Activated CD8-positive, alpha-beta memory T cell treated with anti-CD3 and anti-CD28 coated beads, Interleukin-2, amount 50 U/mL, for 1 hour (primary cell): ENCODE measurements around the gene TCEANC2.
"Not testable (repeated sequence)": the region's sequence is repeated elsewhere in the genome, so short reads cannot be mapped to it uniquely, and the experiment has no call there.

ENCODE experiments used
- DNase-seq: peaks from one replicate; pipeline ENCODE4 v3.0.0-alpha.2; 2020; ENCODE audit errors: extremely low read depth

TCEANC2 gene

GRCh38 chr1:54086754-54087153 lies 33.3 kb downstream of the TCEANC2 start:
- DNase-seq, result no peak

GRCh38 chr1:54088385-54088784 lies 35.0 kb downstream of the TCEANC2 start:
- no peak for DNase-seq

DNA sequence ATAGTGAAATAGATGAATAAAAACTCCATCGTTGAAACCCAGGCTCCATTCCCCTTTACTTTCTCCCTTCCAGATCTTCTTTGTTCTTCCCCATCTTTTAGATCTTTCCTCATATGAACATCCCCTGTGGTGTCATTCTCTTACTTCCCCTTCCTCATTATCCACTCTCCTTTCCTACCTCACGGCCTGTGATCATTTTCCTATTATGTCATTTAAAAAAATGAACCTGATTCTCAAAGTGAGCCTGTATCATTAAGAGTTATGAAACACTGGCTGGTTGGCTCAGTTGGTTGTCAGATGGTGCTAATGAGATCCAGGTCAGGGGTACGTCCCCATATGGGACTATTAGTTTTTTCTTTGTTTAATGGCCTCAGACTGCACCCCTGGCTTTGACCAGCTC lies 38.3 kb downstream of the TCEANC2 start:
- no peak for DNase-seq

DNA sequence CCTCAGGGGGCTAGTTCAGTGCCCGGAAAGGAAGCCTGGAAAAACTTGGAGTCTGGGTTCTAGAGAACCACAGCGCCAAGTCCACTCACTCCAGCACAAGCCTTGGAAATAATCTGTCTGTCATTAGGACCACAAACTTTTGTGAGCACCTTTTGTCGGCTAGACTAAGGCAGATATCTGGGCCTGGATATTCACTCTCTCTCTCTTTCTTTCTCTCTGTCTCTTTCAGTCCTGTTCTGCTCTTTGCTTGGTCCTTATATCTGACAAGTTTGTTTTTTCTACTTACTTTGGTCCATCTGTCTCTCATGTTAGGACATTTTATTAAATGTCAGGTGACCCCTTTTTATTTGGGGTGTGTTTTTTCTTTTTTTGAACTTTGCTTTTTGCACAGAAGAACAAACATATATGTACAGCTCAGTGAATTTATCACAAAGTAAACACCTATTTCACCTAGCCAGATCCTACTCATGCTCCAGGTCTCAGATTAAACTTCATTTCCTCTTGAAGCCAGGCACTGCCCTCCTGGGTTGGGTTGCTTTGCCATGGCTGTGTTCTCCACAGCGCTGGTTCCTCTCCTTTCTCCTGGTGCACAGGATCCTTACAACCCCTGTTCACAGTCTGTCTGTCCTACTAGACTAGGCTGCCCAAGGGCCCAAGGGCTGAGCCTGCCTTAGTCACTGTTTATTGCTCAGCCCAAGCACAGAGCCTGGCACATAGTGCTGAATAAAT lies 40.8 kb downstream of the TCEANC2 start:
- DNase-seq, result no peak

DNA sequence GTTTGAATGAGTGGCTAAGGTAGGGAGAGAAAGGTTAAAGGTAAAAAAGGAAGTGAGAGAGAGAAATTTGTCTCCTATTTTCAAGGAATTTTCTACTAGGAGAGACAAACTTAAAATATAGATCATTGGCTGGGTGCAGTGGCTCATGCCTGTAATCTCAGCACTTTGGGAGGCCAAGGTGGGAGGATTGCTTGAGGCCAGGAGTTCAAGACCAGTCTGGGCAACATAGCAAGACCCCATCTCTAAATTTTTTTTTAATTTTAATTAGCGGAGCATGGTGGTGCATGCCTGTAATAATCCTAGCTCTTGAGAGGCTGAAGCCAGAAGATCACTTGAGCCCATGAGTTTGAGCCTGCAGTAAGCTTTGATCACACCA lies 41.3 kb downstream of the TCEANC2 start:
- DNase-seq, result not testable (repeated sequence)

DNA sequence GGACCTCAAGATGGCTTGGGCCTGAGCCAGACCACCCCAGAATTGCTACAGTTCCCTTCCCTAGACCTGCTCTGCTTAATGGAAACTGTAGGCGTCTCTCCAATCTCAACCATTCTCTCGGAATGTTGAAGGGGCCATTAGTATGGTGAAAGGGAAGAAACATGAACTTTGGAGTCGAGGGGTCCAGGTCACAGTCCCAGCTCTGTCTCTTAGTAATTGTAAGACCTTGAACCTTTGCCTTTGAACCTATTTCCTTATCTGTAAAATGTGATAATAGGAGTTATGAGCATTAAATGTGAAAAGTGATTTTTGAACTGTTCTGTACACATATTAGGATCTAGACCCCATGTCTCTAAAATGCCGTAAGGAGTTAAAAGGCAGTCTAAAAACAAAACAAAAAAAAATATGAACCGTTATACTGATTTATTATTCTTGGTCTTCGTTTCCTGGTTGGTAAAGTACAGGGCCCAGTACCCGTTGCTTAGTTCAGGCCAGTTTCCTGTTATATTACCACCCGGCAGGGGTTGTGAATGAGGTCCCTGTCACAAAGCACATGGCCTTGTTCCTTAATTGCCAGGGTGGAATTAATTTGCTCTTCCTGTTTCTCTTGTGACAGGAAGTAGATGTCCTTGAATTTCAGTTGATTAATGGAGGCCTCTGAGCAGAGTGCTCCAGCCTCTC lies 42.3 kb downstream of the TCEANC2 start:
- no peak for DNase-seq

DNA sequence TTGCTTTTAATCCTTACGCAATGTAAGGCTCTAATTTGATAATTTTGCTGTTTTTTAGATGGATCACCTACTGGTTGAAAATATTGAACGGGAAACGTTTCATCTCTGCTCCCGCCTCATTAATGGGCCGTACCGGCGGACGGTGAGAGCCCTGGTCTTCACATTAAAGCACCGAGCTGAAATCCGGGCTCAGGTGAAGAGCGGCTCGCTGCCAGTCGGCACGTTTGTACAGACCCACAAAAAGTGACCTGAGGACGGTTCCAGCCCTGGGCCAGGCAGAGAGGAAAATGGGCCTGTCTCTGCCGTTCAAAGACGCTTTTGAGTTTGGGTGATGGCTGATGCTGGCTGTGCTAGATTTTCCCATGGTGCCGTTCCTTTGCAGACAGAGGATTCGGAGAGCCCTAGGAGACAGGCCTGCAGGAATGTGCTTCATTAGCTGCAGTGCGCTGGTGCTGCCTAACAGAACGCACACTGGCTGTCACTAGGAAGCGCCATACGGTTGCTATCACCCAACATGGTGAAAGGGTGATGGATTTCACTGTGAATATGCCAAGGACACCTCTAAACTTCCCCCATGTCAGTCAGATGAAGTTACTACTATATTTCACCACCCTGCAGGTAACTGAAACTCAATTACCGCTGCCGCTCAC lies 42.9 kb downstream of the TCEANC2 start:
- no peak for DNase-seq

DNA sequence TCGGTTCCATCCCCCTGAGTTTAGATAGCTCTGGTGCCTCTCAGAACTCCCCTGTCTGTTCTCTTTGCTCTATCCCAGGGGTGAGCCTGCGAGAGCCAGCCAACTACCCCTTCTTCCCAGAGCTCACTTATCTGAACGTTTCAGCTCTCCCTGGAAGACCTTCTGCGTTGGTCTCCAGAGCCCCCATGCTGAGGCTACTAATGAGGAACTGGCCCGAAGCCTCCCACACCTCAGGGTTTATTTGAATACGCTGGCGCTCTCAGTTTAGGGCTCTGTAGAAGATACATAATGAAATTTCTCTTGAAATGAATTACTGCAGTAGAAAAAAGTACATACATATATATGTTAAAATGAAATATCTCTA lies 43.5 kb downstream of the TCEANC2 start:
- no peak for DNase-seq

GRCh38 chr1:54099061-54099610 lies 45.7 kb downstream of the TCEANC2 start:
- no peak for DNase-seq

GRCh38 chr1:54100500-54100899 lies 47.1 kb downstream of the TCEANC2 start:
- DNase-seq, result no peak

GRCh38 chr1:54103414-54103813 lies 50.0 kb downstream of the TCEANC2 start:
- DNase-seq, result no peak

DNA sequence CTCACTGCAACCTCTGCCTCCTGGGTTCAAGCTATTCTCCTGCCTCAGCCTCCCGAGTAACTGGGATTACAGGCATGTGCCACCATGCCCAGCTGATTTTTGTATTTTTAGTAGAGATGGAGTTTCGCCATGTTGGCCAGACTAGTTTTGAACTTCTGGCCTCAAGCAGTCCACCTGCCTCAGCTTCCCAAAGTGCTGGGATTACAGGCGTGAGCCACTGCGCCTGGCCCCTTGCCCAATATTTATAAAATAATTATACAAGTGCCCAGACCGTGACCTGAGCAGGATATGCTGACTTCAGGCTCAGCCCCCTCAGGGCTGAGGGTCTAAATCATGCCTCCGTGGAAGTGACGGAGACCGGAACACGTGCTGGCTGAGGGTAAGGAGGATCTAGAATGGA lies 51.2 kb downstream of the TCEANC2 start:
- not testable (repeated sequence) for DNase-seq

DNA sequence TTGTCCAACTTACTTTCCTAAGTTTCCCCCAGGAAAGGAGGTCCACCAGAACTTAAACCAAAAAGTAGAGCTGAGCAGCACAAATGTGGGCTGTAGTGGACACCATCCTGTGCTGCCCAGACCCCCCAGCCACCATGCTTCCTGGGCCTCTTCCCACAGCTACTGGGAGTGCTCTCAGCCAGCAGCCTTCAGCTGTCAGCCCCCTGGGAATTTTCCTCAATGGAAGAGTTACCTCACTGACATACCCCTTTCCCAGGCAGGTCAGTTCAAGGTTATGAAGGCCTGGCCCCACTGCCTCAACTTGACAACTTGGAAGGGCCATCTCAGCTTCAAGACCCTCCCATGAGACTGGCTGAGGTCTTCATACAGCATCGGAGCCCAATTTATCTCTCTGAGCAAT lies 51.7 kb downstream of the TCEANC2 start:
- DNase-seq, result no peak

DNA sequence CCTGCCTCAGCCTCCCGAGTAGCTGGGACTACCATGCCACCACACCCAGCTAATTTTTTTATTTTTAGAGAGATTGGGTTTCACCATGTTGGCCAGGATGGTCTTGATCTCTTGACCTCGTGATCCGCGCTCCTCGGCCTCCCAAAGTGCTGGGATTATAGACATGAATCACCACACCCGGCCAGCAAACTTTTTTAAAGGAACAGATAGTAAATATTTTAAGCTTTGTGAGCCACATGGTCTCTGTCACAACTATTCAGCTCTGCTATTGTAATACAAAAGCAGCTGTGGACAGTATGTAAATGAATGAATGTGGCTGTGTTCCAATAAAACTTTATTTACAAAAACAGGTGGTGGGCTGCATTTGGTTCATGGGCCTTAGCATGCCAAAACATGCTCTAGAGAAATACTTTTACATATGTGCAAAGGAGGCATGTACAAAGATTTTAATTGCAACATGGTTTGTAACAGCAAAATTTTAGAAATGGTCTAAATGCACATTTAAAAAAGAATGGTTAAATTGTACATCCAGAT lies 52.4 kb downstream of the TCEANC2 start:
- no peak for DNase-seq

- no peak for DNase-seq
These were observed 53.7 kb downstream of the TCEANC2 start for GRCh38 chr1:54107131-54107530.

DNA sequence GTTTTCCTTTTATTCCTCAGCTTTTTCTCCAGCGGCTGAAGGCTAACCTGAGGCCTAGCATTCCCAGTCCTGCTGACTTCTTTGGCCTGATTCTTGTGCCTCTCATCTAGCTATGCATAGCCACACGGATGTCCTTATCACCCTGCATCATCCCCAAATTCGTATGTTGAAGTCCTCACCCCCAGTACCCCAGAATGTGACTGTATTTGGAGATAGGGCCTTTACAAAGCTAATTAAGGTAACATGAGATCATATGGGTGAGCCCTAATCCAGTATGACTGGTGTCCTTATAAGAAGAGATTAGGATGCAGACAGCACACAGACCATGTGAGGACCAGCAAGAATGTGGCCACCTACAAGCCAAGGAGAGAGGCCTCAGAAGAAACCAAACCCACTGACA lies 54.7 kb downstream of the TCEANC2 start:
- no peak for DNase-seq

DNA sequence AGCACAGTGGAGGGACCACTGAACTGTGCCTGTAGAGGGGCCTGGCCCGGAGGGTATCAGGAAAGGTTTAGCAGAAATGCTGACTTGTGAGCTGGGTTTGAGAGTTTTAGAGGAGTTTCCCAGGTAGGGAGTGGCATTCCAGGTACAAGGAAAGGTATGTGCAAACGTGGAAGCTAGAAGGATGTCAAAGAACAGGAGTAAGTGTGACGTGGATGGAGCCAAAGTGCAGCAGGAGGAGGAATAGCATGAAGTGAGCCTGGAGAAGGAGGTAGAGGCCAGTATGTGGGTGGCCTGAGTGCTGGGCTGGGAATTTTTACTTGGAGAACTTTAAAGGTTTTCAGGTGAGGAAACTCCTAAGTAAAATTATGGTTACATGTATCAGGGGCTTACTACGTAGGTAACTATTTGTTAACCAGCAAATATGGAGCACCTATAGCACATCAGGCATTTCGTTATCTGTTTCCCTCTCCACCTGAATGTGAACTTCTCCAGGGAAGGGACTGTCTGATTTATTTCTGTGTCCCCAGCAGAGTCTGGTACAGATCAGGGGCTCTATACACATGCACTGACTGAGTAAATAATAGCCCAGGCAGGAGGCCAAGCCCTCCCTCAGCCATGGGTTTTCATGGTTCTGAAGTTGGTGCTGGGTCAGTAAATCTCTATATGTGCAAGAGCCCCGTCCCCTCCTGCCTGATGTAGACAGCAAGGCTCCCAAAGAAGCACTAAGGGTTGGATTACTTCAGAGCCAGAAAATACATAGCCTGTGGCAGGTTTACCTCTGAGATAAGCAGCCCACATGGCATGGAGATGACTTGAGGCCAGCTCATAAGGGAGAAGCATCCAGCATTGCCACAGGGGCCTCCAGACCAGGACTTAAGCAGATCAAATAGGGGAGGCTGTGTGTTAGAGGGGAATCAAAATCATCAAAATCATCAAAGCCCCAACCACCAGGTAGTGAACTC lies 56.0 kb downstream of the TCEANC2 start:
- DNase-seq, result no peak

DNA sequence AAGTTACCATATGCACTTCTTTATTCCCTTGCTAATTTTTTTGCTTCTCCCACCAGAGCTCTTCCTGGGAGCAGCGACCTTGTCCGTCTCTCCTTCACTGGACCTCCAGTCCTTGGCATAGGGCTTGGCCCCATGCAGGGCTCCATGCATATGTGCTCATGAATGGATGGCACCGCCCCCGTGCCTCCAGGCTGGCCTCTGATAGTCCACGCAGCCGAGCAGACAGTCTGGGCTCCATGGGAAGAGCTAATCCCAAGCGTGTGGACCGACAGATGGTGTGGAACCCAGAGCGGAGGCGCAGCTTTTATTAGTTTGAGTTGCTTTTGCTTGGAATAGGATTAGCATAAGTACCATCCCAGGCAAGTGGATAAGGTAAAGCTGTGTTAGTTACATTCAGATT lies 57.6 kb downstream of the TCEANC2 start:
- DNase-seq, result no peak

- no peak for DNase-seq
These were observed 58.2 kb downstream of the TCEANC2 start for GRCh38 chr1:54111624-54112023.

DNA sequence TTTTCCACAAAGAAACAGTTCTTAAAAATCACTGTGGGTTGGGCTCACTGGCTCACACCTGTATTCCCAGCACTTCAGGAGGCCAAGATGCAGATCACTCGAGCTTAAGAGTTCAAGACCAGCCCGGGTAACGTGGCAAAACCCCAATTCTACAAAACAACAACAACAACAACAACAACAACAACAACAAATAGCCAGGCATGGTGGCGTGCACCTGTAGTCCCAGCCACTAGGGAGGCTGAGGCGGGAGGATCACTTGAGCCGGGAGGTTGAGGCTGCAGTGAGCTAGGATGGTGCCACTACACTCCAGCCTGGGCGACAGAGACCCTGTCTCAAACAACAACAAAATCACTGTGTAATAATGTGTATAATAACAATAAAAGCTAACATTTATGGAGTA lies 58.6 kb downstream of the TCEANC2 start:
- DNase-seq, result no peak

DNA sequence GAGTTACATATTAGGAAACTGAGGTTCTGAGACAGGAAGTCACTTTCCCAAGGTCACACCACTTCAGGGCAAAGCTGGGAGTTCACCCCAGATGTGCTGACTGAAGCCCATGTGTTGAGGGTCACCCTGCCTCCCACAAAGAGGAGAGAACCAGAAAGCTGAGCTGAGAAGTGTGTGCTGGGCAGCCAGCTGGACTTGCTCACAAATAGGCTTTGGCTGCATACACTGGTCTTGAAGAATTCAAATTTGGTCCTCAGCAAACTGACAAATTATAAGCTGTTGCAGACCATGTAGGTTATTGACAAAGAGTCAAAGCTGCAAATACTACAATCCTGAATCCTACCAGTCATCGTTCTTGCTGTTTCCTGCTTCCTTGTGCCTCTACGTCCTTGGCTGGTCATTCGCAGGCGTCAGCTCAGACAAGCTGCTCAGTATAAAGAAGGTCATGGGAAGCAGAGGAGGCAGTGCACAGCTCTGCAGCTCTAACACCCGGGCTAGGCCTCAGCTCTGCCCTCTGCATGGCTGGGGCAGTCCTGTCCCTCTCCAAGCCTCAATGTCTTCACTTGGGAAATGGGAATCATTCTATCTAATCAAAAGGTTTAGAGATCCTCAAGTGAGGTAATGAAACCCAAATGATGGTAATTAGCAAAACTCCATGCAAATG lies 59.4 kb downstream of the TCEANC2 start:
- no peak for DNase-seq
